K562 (cell line): Measurements from ENCODE around the gene GYS1.

ENCODE experiments used
- CSDE1 ChIP-seq, 2 experiments: fragments of 450-650 bp; IDR thresholded peaks; 2 replicates each; pipeline ENCODE4 v1.6.1; 2016; ENCODE audit warnings: mild to moderate bottlenecking in 1 of 2
- HDAC6 ChIP-seq: IDR thresholded peaks from 2 replicates; pipeline ENCODE4 v1.6.1; 2012; ENCODE audit warnings: low read depth, mild to moderate bottlenecking, control low read depth, inconsistent platforms, low read length, moderate library complexity
- POU5F1 ChIP-seq: fragments of 150-350 bp; IDR thresholded peaks from 2 replicates; pipeline ENCODE4 v1.6.1; 2014; ENCODE audit warnings: borderline replicate concordance, low read length, low read depth, mild to moderate bottlenecking; ENCODE audit not compliant: partially characterized antibody
- SMAD1 ChIP-seq: fragments of 150-350 bp; IDR thresholded peaks from 2 replicates; pipeline ENCODE4 v1.6.1; 2014; ENCODE audit warnings: low read length, low read depth; ENCODE audit not compliant: partially characterized antibody
- SMC3 ChIP-seq: conservative IDR thresholded peaks from 2 replicates; pipeline ENCODE4 v1.6.1; 2011; ENCODE audit warnings: low read depth, low read length, improper control_type of control experiment; ENCODE audit not compliant: insufficient read depth
- ZNF274 ChIP-seq: IDR thresholded peaks from 2 replicates; pipeline ENCODE4 v1.6.1; 2011; ENCODE audit warnings: low read depth, mild to moderate bottlenecking, low read length, moderate library complexity, borderline replicate concordance
- TF ChIP-seq, protein P1 (sequence below), 2 experiments: fragments of 450-650 bp in 1 of 2; sonication (generic) in 1 of 2; formaldehyde crosslinking in 1 of 2; IDR thresholded peaks in 1 of 2; conservative IDR thresholded peaks in 1 of 2; 2 replicates each; pipeline versions ENCODE4 v1.6.1 to v1.8.1; 2016 to 2023; ENCODE audit warnings: mild to moderate bottlenecking in 2 of 2, moderate library complexity in 2 of 2, inconsistent platforms in 1 of 2, missing genetic modification reagents in 1 of 2
- TF ChIP-seq, protein P2 (sequence below), 3 experiments: IDR thresholded peaks in 2 of 3; conservative IDR thresholded peaks in 1 of 3; 2 replicates each; pipeline ENCODE4 v1.5.1; 2011 to 2012; ENCODE audit warnings: low read length in 3 of 3, mild to moderate bottlenecking in 3 of 3, control low read depth in 2 of 3, improper control_type of control experiment in 1 of 3, inconsistent platforms in 1 of 3, low read depth in 1 of 3, mixed read lengths in 1 of 3, moderate library complexity in 1 of 3; ENCODE audit not compliant: insufficient read depth in 2 of 3
- TF ChIP-seq, protein P3 (sequence below): sonication (generic); formaldehyde crosslinking; IDR thresholded peaks from 2 replicates; pipeline ENCODE4 v1.4.0; 2020; ENCODE audit warnings: mild to moderate bottlenecking, missing genetic modification reagents

DNA sequence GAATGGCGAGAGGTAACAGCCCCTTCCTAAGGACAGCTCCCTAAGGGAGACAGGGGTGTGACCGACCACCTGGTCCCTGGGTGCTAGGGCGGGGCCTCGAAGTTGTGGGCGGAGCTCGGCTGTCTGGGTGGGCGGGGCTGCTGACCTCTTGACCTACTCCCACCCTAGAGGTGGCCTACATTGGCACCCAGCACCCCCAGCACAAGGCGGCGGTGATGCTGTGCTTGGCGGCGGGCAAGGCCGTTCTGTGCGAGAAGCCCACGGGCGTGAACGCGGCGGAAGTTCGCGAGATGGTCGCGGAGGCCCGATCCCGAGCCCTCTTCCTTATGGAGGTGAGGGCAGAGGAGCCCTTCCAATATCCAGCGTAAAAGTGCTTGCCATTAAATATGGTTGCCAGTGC is 57.2 kb downstream of the GYS1 start:
- TF ChIP-seq, protein P1, sequence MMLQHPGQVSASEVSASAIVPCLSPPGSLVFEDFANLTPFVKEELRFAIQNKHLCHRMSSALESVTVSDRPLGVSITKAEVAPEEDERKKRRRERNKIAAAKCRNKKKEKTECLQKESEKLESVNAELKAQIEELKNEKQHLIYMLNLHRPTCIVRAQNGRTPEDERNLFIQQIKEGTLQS (IDR thresholded peaks at IDR 0.05), result no peak
- TF ChIP-seq, protein P1 (CRISPR knock-in tag; conservative IDR thresholded peaks at IDR 0.05), result no peak
- TF ChIP-seq SMC3, result no peak
- TF ChIP-seq, protein P2, sequence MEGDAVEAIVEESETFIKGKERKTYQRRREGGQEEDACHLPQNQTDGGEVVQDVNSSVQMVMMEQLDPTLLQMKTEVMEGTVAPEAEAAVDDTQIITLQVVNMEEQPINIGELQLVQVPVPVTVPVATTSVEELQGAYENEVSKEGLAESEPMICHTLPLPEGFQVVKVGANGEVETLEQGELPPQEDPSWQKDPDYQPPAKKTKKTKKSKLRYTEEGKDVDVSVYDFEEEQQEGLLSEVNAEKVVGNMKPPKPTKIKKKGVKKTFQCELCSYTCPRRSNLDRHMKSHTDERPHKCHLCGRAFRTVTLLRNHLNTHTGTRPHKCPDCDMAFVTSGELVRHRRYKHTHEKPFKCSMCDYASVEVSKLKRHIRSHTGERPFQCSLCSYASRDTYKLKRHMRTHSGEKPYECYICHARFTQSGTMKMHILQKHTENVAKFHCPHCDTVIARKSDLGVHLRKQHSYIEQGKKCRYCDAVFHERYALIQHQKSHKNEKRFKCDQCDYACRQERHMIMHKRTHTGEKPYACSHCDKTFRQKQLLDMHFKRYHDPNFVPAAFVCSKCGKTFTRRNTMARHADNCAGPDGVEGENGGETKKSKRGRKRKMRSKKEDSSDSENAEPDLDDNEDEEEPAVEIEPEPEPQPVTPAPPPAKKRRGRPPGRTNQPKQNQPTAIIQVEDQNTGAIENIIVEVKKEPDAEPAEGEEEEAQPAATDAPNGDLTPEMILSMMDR (IDR thresholded peaks at IDR 0.05 in 2 of 3, conservative IDR thresholded peaks at IDR 0.05 in 1 of 3; ENCODE audit: insufficient read depth in 2 of 3, low read depth in 1 of 3, low read length in 3 of 3), result no peak
- TF ChIP-seq HDAC6, result no peak
- TF ChIP-seq, protein P3, sequence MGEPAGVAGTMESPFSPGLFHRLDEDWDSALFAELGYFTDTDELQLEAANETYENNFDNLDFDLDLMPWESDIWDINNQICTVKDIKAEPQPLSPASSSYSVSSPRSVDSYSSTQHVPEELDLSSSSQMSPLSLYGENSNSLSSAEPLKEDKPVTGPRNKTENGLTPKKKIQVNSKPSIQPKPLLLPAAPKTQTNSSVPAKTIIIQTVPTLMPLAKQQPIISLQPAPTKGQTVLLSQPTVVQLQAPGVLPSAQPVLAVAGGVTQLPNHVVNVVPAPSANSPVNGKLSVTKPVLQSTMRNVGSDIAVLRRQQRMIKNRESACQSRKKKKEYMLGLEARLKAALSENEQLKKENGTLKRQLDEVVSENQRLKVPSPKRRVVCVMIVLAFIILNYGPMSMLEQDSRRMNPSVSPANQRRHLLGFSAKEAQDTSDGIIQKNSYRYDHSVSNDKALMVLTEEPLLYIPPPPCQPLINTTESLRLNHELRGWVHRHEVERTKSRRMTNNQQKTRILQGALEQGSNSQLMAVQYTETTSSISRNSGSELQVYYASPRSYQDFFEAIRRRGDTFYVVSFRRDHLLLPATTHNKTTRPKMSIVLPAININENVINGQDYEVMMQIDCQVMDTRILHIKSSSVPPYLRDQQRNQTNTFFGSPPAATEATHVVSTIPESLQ, result no peak
- no peak for TF ChIP-seq SMAD1
- no peak for TF ChIP-seq CSDE1 (IDR thresholded peaks at IDR 0.05)
- no peak for TF ChIP-seq ZNF274
- no peak for TF ChIP-seq POU5F1
